Panc1 (cell line): ENCODE results near the gene FKBP3. TPM values are rescaled to one million over a fixed set of nuclear protein-coding genes. Genes with fewer than 3 reads are reported as not detected.
A peak's percentile ranks its signal among the peaks of the same experiment; 100 is the strongest.

ENCODE experiments used
- ATAC-seq: fragments of 200-7000 bp; cut with Tn5 transposase; 2 replicates; pipeline ENCODE4 v1.9.1; 2020; ENCODE audit warnings: mild to moderate bottlenecking, moderate library complexity
- BruUV-seq: library from RNA; stranded (reverse); fragments of 400-500 nt; replicated peaks from 2 replicates; lab custom pipeline; 2021; lab: Mats Ljungman, UMichigan
- CTCF ChIA-PET: fragments of 300-600 bp; sonication (Branson Sonifier 250); formaldehyde crosslinking; loops from one replicate; lab custom pipeline; 2022; ENCODE audit warnings: antibody characterized with exemption; lab: Charles Lee
- POLR2A ChIA-PET: fragments of 300-600 bp; sonication (Branson Sonifier 250); formaldehyde crosslinking; loops from one replicate; lab custom pipeline; 2022; ENCODE audit warnings: antibody characterized with exemption; lab: Charles Lee
- DNase-seq: peaks from one replicate; pipeline ENCODE4 v3.0.0-alpha.2; 2010; ENCODE audit warnings: low read depth, low spot score
- H3K27ac ChIP-seq: 2 replicates; pipeline ENCODE4 v1.5.1; 2011; ENCODE audit warnings: mild to moderate bottlenecking, low read length, inconsistent platforms
- H3K27me3 ChIP-seq: fragments of 200-500 bp; sonication (Bioruptor generic); 2 replicates; pipeline ENCODE4 v1.6.0; 2014; ENCODE audit warnings: low read length, inconsistent platforms; ENCODE audit not compliant: control insufficient read depth, insufficient read depth
- H3K36me3 ChIP-seq: fragments of 200-500 bp; sonication (Bioruptor generic); 2 replicates; pipeline ENCODE4 v1.5.1; 2014; ENCODE audit warnings: inconsistent platforms, mild to moderate bottlenecking, low read length, moderate library complexity; ENCODE audit not compliant: control insufficient read depth, insufficient read depth
- H3K4me1 ChIP-seq: 2 replicates; pipeline ENCODE4 v1.5.1; 2011; ENCODE audit warnings: inconsistent platforms, mild to moderate bottlenecking, low read length, moderate library complexity; ENCODE audit not compliant: control insufficient read depth, insufficient read depth
- H3K4me3 ChIP-seq, 2 experiments: 2 replicates each; pipeline ENCODE4 v1.5.1; 2011 to 2012; ENCODE audit warnings: low read depth in 2 of 2, low read length in 2 of 2, mild to moderate bottlenecking in 2 of 2, inconsistent platforms in 1 of 2, moderate library complexity in 1 of 2
- H3K9me3 ChIP-seq: fragments of 200-500 bp; sonication (Bioruptor generic); 2 replicates; pipeline ENCODE4 v1.5.1; 2014; ENCODE audit warnings: low read depth, mild to moderate bottlenecking, inconsistent platforms, low read length, moderate library complexity; ENCODE audit not compliant: control insufficient read depth, insufficient read depth
- POLR2AphosphoS5 ChIP-seq: IDR thresholded peaks from 2 replicates; pipeline ENCODE4 v1.6.1; 2012; ENCODE audit warnings: mild to moderate bottlenecking, low read depth, low read length, moderate library complexity
- REST ChIP-seq, 2 experiments: IDR thresholded peaks; 2 replicates each; pipeline ENCODE4 v1.6.1; 2011 to 2012; ENCODE audit warnings: low read depth in 2 of 2, control low read depth in 1 of 2, low read length in 1 of 2, mild to moderate bottlenecking in 1 of 2, moderate library complexity in 1 of 2; ENCODE audit not compliant: insufficient read depth in 1 of 2
- SIN3A ChIP-seq: IDR thresholded peaks from 2 replicates; pipeline ENCODE4 v1.6.1; 2012; ENCODE audit warnings: low read depth, mild to moderate bottlenecking, low read length, moderate library complexity, borderline replicate concordance; ENCODE audit not compliant: insufficient read depth
- TCF7L2 ChIP-seq: IDR thresholded peaks from 2 replicates; pipeline ENCODE4 v1.6.1; 2011; ENCODE audit warnings: mild to moderate bottlenecking, low read depth, low read length, inconsistent platforms
- in situ Hi-C: cut with HindIII; loops from 2 replicates; pipeline ENCODE4 v1.10.0; 2016; ENCODE audit warnings: low sequenced_read_pairs, low pct_unique_long_range_greater_than_20kb
- intact Hi-C: fragments of 100-400 bp; cut with micrococcal nuclease; formaldehyde crosslinking; loops from one replicate; pipeline ENCODE4 v1.10.0; 2022; ENCODE audit not compliant: unreplicated experiment
- total RNA-seq: library from RNA; stranded (reverse); gene quantifications from one replicate; pipeline ENCODE4 v1.2.1, GENCODE V29; 2021; ENCODE audit not compliant: unreplicated experiment
- TF ChIP-seq, protein P1 (sequence below): fragments of 450-650 bp; IDR thresholded peaks from 2 replicates; pipeline ENCODE4 v1.5.1; 2017; ENCODE audit warnings: mild to moderate bottlenecking

The FKBP3 gene
- total RNA-seq, 1 experiment from 2014 or later, result 47.4 TPM

GRCh38 chr14:45114327-45114726 lies 20.0 kb downstream of the FKBP3 start:
- CTCF ChIA-PET, result no interaction called here
- in situ Hi-C loops, result no loop called here
- POLR2A ChIA-PET, result no interaction called here

DNA sequence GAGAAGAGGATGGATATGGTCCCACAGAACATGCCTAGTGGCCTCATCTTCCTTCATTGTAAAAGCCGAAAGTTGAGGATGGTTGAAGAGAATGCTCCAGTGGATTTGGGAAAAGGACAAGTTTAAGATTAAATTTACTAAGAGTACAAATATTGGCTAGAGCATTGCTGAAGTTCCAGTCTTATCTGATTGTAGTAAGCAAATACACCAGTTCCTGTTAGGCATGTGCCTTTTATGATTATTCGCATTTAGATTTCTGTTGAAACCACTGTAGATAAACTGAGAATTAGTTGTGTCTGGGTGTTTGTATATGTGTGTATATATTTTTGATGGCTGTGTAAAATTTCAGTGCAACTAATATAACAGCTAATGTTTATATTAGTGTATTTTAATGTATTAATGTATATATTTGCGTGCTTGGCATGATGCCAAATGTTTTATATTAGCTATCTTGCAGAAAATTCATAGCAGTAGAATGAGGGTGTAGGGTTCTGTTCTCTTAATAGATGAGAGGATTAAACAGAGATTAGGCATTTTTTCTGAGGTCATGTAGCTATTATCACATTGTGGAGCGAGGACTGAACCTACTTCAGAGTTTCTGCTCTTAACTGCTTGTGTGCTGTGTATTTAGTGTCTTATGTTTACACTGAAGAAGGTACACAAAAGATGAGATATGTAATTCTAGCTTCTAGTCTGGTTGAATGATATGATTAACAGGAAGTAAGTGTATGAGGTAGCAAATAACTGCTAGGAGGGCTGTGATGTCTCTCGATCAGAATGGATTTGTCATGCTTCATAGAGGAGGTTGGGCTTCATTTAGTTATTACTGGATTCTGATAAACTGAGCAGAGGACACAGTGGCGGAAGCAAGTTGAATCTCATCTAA lies 21.1 kb downstream of the FKBP3 start:
- no peaks in the 10 kb centered on the region for H3K9me3 ChIP-seq
- no TSS peak for BruUV-seq
- intact Hi-C loops (no loop called here), in situ Hi-C loops (no loop called here)
- no peak overlapping the region for H3K4me3 ChIP-seq
- H3K27ac ChIP-seq, result no peak overlapping the region
- TF ChIP-seq, protein P1, sequence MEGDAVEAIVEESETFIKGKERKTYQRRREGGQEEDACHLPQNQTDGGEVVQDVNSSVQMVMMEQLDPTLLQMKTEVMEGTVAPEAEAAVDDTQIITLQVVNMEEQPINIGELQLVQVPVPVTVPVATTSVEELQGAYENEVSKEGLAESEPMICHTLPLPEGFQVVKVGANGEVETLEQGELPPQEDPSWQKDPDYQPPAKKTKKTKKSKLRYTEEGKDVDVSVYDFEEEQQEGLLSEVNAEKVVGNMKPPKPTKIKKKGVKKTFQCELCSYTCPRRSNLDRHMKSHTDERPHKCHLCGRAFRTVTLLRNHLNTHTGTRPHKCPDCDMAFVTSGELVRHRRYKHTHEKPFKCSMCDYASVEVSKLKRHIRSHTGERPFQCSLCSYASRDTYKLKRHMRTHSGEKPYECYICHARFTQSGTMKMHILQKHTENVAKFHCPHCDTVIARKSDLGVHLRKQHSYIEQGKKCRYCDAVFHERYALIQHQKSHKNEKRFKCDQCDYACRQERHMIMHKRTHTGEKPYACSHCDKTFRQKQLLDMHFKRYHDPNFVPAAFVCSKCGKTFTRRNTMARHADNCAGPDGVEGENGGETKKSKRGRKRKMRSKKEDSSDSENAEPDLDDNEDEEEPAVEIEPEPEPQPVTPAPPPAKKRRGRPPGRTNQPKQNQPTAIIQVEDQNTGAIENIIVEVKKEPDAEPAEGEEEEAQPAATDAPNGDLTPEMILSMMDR, result no peak
- no peak for TF ChIP-seq REST (IDR thresholded peaks at IDR 0.05; ENCODE audit: insufficient read depth in 1 of 2, low read depth in 2 of 2, low read length in 1 of 2)
- no peak for TF ChIP-seq POLR2AphosphoS5
- TF ChIP-seq SIN3A, result no peak
- TF ChIP-seq TCF7L2, result no peak
- H3K4me1 ChIP-seq, result peaks cover 7% of the 10 kb centered on the region; the same call in 1 of the 2 replicates
- POLR2A ChIA-PET, result no interaction called here
- no peak for DNase-seq
- CTCF ChIA-PET, result no interaction called here
- H3K36me3 ChIP-seq, result peaks cover 54% of the 10 kb centered on the region
- 0 out of 2 replicates have a peak, but pooled peaks have one; percentile 21 for ATAC-seq
- H3K27me3 ChIP-seq, result no peaks in the 10 kb centered on the region

More at GRCh38 chr14:45114327-45114726, 20.0 kb downstream of the FKBP3 start:
- Histone ChIP-seq H3K4me1 (peaks cover 7% of the 10 kb centered on the region; the same call in 1 of the 2 replicates), H3K4me3 (no peak overlapping the region), H3K36me3 (peaks cover 47% of the 10 kb centered on the region), H3K9me3 (no peaks in the 10 kb centered on the region), H3K27ac (no peak overlapping the region), H3K27me3 (no peaks in the 10 kb centered on the region)
- no TSS peak for BruUV-seq
- TF ChIP-seq POLR2AphosphoS5, result no peak
- DNase-seq, result no peak
- ATAC-seq, result no peak
- intact Hi-C loops, result no loop called here

DNA sequence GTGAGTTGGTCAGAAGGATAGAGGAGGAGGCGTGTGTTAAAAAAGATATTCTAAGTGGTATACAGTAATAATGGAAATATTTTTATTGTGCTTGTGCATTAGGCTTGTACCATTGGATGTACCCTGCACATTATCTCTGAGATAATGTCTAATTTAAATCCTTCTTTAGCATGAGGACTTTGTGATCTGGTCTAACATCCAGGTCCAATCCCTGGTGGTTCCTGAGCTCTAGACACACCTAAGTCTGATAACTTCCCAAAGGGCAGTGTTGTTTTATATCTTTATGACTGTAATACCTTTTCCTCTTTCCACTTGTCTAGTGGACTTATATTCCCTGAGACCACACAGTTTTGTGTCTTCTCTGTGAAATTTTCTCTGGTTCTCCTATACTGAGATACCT lies 29.7 kb downstream of the FKBP3 start:
- BruUV-seq, result no TSS peak
- Histone ChIP-seq H3K9me3 (no peaks in the 10 kb centered on the region), H3K36me3 (peaks cover 34% of the 10 kb centered on the region; the same call in 1 of the 2 replicates), H3K4me3 (no peak overlapping the region), H3K27ac (no peak overlapping the region), H3K27me3 (no peaks in the 10 kb centered on the region), H3K4me1 (no peaks in the 10 kb centered on the region)
- TF ChIP-seq POLR2AphosphoS5, result no peak
- DNase-seq, result no peak
- ChIA-PET POLR2A (no interaction called here), CTCF (no interaction called here)
- in situ Hi-C loops, result no loop called here
- no peak for ATAC-seq
- intact Hi-C loops, result no loop called here
